ENCODE measurements around the gene VOPP1.

Gene VOPP1

GRCh38 chr7:55570218-55570873 lies 2.0 kb downstream of the VOPP1 start:
- ChIA-PET CTCF (interaction anchor here (0.7 kb wide), 2 partner anchors 393 to 797 kb away, joined by 4 to 5 read pairs; no protein-coding TSS in a partner anchor), POLR2A (ENCODE audit: low non-redundant PET) (no interaction called here)
- no peak for TF ChIP-seq CTCF (conservative IDR thresholded peaks at IDR 0.05; ENCODE audit: low read depth)
- peak overlapping the region; percentile 95 for H3K27ac ChIP-seq
- DNase-seq (ENCODE audit: low spot score), result no peak

- no peak for TF ChIP-seq CTCF (conservative IDR thresholded peaks at IDR 0.05; ENCODE audit: low read depth)
- no peak for DNase-seq (ENCODE audit: low spot score)
- CTCF ChIA-PET, result interaction anchor here (0.7 kb wide), 2 partner anchors 394 to 796 kb away, joined by 4 to 5 read pairs; no protein-coding TSS in a partner anchor
- H3K27ac ChIP-seq, result no peak overlapping the region; the same call in 1 of the 2 replicates
- POLR2A ChIA-PET (ENCODE audit: low non-redundant PET), result no interaction called here
Observed at GRCh38 chr7:55569797-55570196, 2.5 kb downstream of the VOPP1 start.

- no peak for DNase-seq (ENCODE audit: low spot score)
- no peak for TF ChIP-seq CTCF (conservative IDR thresholded peaks at IDR 0.05; ENCODE audit: low read depth)
- CTCF ChIA-PET, result interaction anchor here (0.8 kb wide), 1 partner anchor 35 kb away, joined by 5 read pairs; no protein-coding TSS in a partner anchor
- POLR2A ChIA-PET (ENCODE audit: low non-redundant PET), result no interaction called here
- peak overlapping the region; percentile 17 for H3K27ac ChIP-seq
Observed at GRCh38 chr7:55569269-55569663, 3.0 kb downstream of the VOPP1 start.

- no peak for TF ChIP-seq CTCF (conservative IDR thresholded peaks at IDR 0.05; ENCODE audit: low read depth)
- CTCF ChIA-PET, result interaction anchor here (0.5 to 0.8 kb wide), 3 partner anchors 15 to 160 kb away, joined by 3 to 5 read pairs (median 5); no protein-coding TSS in a partner anchor
- POLR2A ChIA-PET (ENCODE audit: low non-redundant PET), result no interaction called here
- peak overlapping the region; percentile 17 for H3K27ac ChIP-seq
- no peak for DNase-seq (ENCODE audit: low spot score)
Observed at GRCh38 chr7:55568613-55569268, 3.6 kb downstream of the VOPP1 start.

GRCh38 chr7:55567571-55567970 lies 4.7 kb downstream of the VOPP1 start:
- TF ChIP-seq CTCF (conservative IDR thresholded peaks at IDR 0.05; ENCODE audit: low read depth), result no peak
- ChIA-PET POLR2A (ENCODE audit: low non-redundant PET) (no interaction called here), CTCF (interaction anchor here (0.6 to 0.9 kb wide), 2 partner anchors 26 to 136 kb away, joined by 3 read pairs; no protein-coding TSS in a partner anchor)
- DNase-seq (ENCODE audit: low spot score), result no peak
- 0 out of 2 replicates have a peak overlapping the region, but pooled peaks have one; percentile 18 for H3K27ac ChIP-seq

GRCh38 chr7:55565681-55566080 lies 6.6 kb downstream of the VOPP1 start:
- ChIA-PET POLR2A (ENCODE audit: low non-redundant PET) (no interaction called here), CTCF (no interaction called here)
- H3K27ac ChIP-seq, result no peak overlapping the region
- DNase-seq (ENCODE audit: low spot score), result no peak
- TF ChIP-seq CTCF (conservative IDR thresholded peaks at IDR 0.05; ENCODE audit: low read depth), result no peak
